ENCODE data around the gene SORCS2.

The SORCS2 gene

DNA sequence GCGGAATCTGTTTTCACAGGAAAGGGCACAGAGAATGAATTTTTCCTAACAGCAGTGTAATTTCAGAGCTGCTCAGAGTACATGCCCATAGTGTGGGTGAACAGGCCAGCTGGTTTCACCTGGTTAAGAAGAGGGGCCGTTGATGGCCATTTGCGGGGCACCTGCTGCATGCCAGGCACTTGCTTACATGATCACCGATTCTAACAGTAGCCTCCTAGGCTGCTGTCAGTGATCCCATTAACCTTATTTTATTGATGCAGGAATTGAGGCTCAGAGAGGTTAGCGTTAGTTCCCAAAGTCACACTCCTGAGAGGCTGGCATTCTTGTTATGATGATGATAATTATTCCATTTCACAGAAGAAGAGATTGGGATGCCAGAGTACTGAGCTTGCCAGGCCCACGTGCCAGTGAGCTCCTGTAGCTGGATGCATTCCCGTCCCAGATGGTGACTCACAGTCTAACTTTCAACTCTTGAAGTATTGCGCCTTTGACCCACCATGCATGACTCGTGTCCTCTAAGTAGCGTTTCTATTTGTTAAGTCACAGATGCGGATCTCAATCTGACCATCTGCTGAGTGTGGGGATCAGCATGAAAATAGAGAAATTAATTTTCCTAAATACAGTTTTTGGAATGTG is 165.9 kb downstream of the SORCS2 start:
- Histone ChIP-seq H3K27me3 (replicated peaks) (no peaks in the 10 kb centered on the region), H3K27ac (no peak overlapping the region), H3K4me3 (ENCODE audit: low read depth, low read length) (no peak overlapping the region), H3K36me3 (replicated peaks) (no peaks in the 10 kb centered on the region)
- peak; percentile 84 for DNase-seq
- in situ Hi-C loops (cut with HindIII; ENCODE audit: low pct_ligation_motif_present, low sequenced_read_pairs) = no loop called here
- TF ChIP-seq, protein P1, sequence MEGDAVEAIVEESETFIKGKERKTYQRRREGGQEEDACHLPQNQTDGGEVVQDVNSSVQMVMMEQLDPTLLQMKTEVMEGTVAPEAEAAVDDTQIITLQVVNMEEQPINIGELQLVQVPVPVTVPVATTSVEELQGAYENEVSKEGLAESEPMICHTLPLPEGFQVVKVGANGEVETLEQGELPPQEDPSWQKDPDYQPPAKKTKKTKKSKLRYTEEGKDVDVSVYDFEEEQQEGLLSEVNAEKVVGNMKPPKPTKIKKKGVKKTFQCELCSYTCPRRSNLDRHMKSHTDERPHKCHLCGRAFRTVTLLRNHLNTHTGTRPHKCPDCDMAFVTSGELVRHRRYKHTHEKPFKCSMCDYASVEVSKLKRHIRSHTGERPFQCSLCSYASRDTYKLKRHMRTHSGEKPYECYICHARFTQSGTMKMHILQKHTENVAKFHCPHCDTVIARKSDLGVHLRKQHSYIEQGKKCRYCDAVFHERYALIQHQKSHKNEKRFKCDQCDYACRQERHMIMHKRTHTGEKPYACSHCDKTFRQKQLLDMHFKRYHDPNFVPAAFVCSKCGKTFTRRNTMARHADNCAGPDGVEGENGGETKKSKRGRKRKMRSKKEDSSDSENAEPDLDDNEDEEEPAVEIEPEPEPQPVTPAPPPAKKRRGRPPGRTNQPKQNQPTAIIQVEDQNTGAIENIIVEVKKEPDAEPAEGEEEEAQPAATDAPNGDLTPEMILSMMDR (IDR thresholded peaks at IDR 0.05; ENCODE audit: low read depth, low read length, missing control alignments) = no peak

DNA sequence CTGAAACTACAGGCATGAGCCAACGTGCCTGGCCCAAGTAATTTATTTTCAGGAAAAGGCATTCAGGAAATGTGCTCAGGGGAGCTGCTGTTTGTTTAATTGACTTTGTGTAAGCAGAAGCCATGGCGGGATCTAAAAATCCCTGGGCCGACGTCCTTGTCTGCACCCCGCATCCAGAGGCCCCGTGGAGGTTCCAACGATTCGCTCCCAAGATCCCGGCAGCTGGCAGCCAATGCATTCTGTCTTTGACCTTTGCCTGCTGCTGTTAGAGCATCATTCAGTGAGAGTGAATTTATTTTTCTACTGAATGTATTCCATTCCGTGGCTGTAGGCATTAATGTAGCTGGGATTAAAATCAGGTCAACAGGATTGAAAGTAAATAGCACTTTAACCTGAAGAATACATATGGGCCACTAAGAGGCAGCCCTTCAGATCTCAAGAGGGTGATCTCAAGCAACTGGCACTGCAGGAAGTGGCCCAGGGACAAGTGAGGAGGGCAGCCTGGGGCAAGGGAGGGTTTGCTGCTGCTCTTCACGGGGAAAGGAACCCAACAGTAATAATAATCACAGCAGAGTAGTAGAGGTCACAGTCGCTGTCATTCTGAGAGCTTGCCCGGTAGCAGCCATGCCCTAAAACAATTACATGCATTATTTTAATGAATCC is 167.2 kb downstream of the SORCS2 start:
- in situ Hi-C loops (cut with HindIII; ENCODE audit: low pct_ligation_motif_present, low sequenced_read_pairs) = no loop called here
- no peak overlapping the region for H3K4me3 ChIP-seq (ENCODE audit: low read depth, low read length)
- no peak for DNase-seq
- no peaks in the 10 kb centered on the region for H3K36me3 ChIP-seq (replicated peaks)
- no peak overlapping the region for H3K27ac ChIP-seq
- no peaks in the 10 kb centered on the region for H3K27me3 ChIP-seq (replicated peaks)
- TF ChIP-seq, protein P1 (IDR thresholded peaks at IDR 0.05; ENCODE audit: low read depth, low read length, missing control alignments) = no peak

DNA sequence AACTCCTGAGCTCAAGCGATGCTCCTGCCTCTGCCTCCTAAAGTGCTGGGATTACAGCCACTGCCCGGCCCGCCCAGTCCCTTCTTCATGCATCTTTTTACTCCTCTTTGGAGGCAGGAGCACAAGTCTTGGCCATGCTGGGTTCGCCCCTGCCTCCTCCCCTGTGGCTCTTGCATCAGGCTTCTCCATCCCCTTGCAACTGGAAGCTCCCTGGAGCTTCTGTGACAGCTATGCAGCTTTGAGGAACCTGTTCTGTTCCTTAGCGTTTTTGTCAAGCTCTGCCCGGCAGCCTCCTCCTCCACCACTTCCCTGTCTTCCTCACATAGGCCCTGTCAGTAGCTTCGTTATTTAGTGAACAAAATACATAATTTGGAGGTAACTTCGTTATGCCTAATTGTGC is 168.5 kb downstream of the SORCS2 start:
- no peak for DNase-seq
- Histone ChIP-seq H3K27ac (no peak overlapping the region), H3K27me3 (replicated peaks) (peaks cover 12% of the 10 kb centered on the region), H3K36me3 (replicated peaks) (no peaks in the 10 kb centered on the region), H3K4me3 (ENCODE audit: low read depth, low read length) (no peak overlapping the region)
- in situ Hi-C loops (cut with HindIII; ENCODE audit: low pct_ligation_motif_present, low sequenced_read_pairs) = no loop called here
- TF ChIP-seq, protein P1 (IDR thresholded peaks at IDR 0.05; ENCODE audit: low read depth, low read length, missing control alignments) = no peak

DNA sequence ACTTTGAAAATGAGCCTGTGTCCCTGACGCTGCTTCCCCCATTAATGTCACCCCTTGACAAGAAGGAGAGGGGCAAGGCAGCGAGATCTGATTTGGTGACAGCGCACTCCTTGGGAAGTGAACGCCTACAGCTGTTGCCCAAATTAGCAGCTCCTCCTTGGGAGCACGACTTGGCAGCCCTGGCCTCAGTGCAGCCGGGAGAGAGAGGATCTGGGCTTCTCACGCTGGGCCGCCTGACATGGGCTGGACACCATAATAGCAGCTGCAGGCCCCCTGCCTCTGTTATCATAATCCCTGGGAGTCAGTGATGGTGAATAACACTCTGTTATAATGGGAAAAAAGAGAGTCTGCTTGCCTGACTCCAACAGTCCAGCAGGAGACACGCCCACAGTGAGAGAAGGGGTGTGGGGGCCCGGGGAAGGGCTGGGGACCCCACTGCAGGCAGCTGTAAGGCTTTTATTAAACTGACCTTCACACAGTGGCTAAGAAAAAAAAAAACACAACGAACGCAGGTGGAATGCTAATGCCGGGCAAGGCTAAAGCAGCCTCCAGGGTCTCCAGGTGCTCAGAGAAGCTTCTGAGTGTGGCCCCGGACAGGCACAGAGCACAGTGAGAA is 169.1 kb downstream of the SORCS2 start:
- H3K27me3 ChIP-seq (replicated peaks) = peaks cover 18% of the 10 kb centered on the region
- in situ Hi-C loops (cut with HindIII; ENCODE audit: low pct_ligation_motif_present, low sequenced_read_pairs) = no loop called here
- no peaks in the 10 kb centered on the region for H3K36me3 ChIP-seq (replicated peaks)

DNA sequence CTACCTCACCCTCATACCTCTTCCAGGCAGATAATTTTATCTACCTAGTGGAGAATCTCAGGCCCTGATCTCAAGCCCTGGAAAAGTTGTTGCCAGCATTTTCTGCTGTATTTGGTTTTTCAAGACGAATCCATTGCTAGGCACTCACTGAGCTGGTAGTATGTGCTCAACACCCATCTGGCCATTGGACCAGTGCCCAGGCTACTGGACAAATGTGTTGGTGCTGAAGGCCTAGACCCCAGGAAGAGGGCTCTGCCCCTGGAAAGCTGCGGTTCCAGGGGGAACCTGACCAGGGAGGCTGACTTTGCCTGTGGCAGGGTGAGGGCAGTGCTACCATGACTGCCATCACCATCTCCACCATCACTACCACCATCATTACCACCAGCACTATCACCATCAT is 170.0 kb downstream of the SORCS2 start:
- Histone ChIP-seq H3K27ac (no peak overlapping the region), H3K27me3 (replicated peaks) (peaks cover 28% of the 10 kb centered on the region), H3K4me3 (ENCODE audit: low read depth, low read length) (no peak overlapping the region), H3K36me3 (replicated peaks) (no peaks in the 10 kb centered on the region)
- no peak for DNase-seq
- TF ChIP-seq, protein P1 (IDR thresholded peaks at IDR 0.05; ENCODE audit: low read depth, low read length, missing control alignments) = no peak
- in situ Hi-C loops (cut with HindIII; ENCODE audit: low pct_ligation_motif_present, low sequenced_read_pairs) = no loop called here

More for the DNA sequence above, 169.1 kb downstream of the SORCS2 start:
- no peak overlapping the region for H3K27ac ChIP-seq
- H3K4me3 ChIP-seq (ENCODE audit: low read depth, low read length) = no peak overlapping the region
- TF ChIP-seq, protein P1 (IDR thresholded peaks at IDR 0.05; ENCODE audit: low read depth, low read length, missing control alignments) = no peak
- no peak for DNase-seq

Data from brain microvascular endothelial cell (primary cell).